Effector memory CD4-positive, alpha-beta T cell (primary cell): ENCODE data around the gene SFTPB.
A peak's percentile ranks its signal among the peaks of the same experiment; 100 is the strongest.
"Not testable (repeated sequence)": the region's sequence is repeated elsewhere in the genome, so short reads cannot be mapped to it uniquely, and the experiment has no call there.

ENCODE experiments used
- DNase-seq, 3 donors: peaks; one replicate each; pipeline ENCODE4 v3.0.0-alpha.2; 2020
- H3K27ac ChIP-seq: 2 replicates; pipeline ENCODE4 v1.7.0; 2013; ENCODE audit warnings: mild to moderate bottlenecking, low read length, moderate library complexity; ENCODE audit not compliant: insufficient read depth, poor library complexity, severe bottlenecking
- H3K27me3 ChIP-seq: replicated peaks from 2 replicates; pipeline ENCODE4 v1.7.0; 2013; ENCODE audit warnings: mild to moderate bottlenecking, low read length; ENCODE audit not compliant: insufficient read depth, control insufficient read depth, poor library complexity, severe bottlenecking
- H3K36me3 ChIP-seq: 2 replicates; pipeline ENCODE4 v1.7.0; 2013; ENCODE audit warnings: mild to moderate bottlenecking, low read length, moderate library complexity; ENCODE audit not compliant: control insufficient read depth, insufficient read depth
- H3K4me1 ChIP-seq: 2 replicates; pipeline ENCODE4 v1.7.0; 2013; ENCODE audit warnings: low read length, mild to moderate bottlenecking; ENCODE audit not compliant: control insufficient read depth, insufficient read depth, poor library complexity, severe bottlenecking
- H3K4me3 ChIP-seq: 2 replicates; pipeline ENCODE4 v1.7.0; 2013; ENCODE audit warnings: low read length, low read depth, mild to moderate bottlenecking; ENCODE audit not compliant: insufficient read depth, poor library complexity, severe bottlenecking
- H3K9me3 ChIP-seq: 2 replicates; pipeline ENCODE4 v1.7.0; 2013; ENCODE audit warnings: mild to moderate bottlenecking, low read length, moderate library complexity; ENCODE audit not compliant: control insufficient read depth

Gene SFTPB

GRCh38 chr2:85678794-85679672 lies 11.0 kb upstream of the SFTPB start:
- DNase-seq, result peak; percentile 42 to 54 (median 53)
- H3K36me3 ChIP-seq, result no peaks in the 10 kb centered on the region
- no peak overlapping the region for H3K27ac ChIP-seq
- H3K9me3 ChIP-seq, result no peaks in the 10 kb centered on the region
- no peaks in the 10 kb centered on the region for H3K4me1 ChIP-seq
- peak overlapping the region; percentile 29 for H3K4me3 ChIP-seq
- H3K27me3 ChIP-seq, result no peaks in the 10 kb centered on the region

GRCh38 chr2:85678377-85678776 lies 10.4 kb upstream of the SFTPB start:
- Histone ChIP-seq H3K27me3 (no peaks in the 10 kb centered on the region), H3K4me1 (no peaks in the 10 kb centered on the region), H3K4me3 (no peak overlapping the region), H3K9me3 (no peaks in the 10 kb centered on the region), H3K27ac (no peak overlapping the region), H3K36me3 (no peaks in the 10 kb centered on the region)
- no peak for DNase-seq

GRCh38 chr2:85675866-85676548 lies 8.0 kb upstream of the SFTPB start:
- Histone ChIP-seq H3K4me1 (no peaks in the 10 kb centered on the region), H3K27me3 (no peaks in the 10 kb centered on the region), H3K9me3 (no peaks in the 10 kb centered on the region), H3K27ac (no peak overlapping the region), H3K4me3 (no peak overlapping the region), H3K36me3 (no peaks in the 10 kb centered on the region)
- no peak for DNase-seq

- Histone ChIP-seq H3K4me1 (no peaks in the 10 kb centered on the region), H3K27ac (no peak overlapping the region), H3K4me3 (no peak overlapping the region), H3K27me3 (no peaks in the 10 kb centered on the region), H3K9me3 (no peaks in the 10 kb centered on the region), H3K36me3 (no peaks in the 10 kb centered on the region)
- DNase-seq, result no peak
Measured at GRCh38 chr2:85675427-85675826, 7.4 kb upstream of the SFTPB start.

GRCh38 chr2:85674417-85674816 lies 6.4 kb upstream of the SFTPB start:
- H3K4me1 ChIP-seq, result no peaks in the 10 kb centered on the region
- H3K36me3 ChIP-seq, result no peaks in the 10 kb centered on the region
- no peaks in the 10 kb centered on the region for H3K27me3 ChIP-seq
- DNase-seq, result no peak
- no peak overlapping the region for H3K27ac ChIP-seq
- H3K4me3 ChIP-seq, result no peak overlapping the region
- no peaks in the 10 kb centered on the region for H3K9me3 ChIP-seq

GRCh38 chr2:85673716-85674375 lies 5.8 kb upstream of the SFTPB start:
- Histone ChIP-seq H3K27ac (no peak overlapping the region), H3K36me3 (no peaks in the 10 kb centered on the region), H3K27me3 (no peaks in the 10 kb centered on the region), H3K4me1 (no peaks in the 10 kb centered on the region), H3K9me3 (no peaks in the 10 kb centered on the region), H3K4me3 (no peak overlapping the region)
- DNase-seq, result no peak

- H3K4me3 ChIP-seq, result no peak overlapping the region
- DNase-seq, result no peak
- no peaks in the 10 kb centered on the region for H3K4me1 ChIP-seq
- no peaks in the 10 kb centered on the region for H3K27me3 ChIP-seq
- no peaks in the 10 kb centered on the region for H3K9me3 ChIP-seq
- no peak overlapping the region for H3K27ac ChIP-seq
- no peaks in the 10 kb centered on the region for H3K36me3 ChIP-seq
Measured at GRCh38 chr2:85672456-85672855, 4.5 kb upstream of the SFTPB start.

- H3K4me1 ChIP-seq, H3K27ac ChIP-seq, DNase-seq, H3K36me3 ChIP-seq, H3K27me3 ChIP-seq, H3K9me3 ChIP-seq, H3K4me3 ChIP-seq: not testable (repeated sequence)
Measured at GRCh38 chr2:85670416-85670815, 2.4 kb upstream of the SFTPB start.

GRCh38 chr2:85669549-85669948 lies 1.6 kb upstream of the SFTPB start:
- no peaks in the 10 kb centered on the region for H3K36me3 ChIP-seq
- H3K9me3 ChIP-seq, result no peaks in the 10 kb centered on the region
- no peak overlapping the region for H3K4me3 ChIP-seq
- no peak overlapping the region for H3K27ac ChIP-seq
- no peaks in the 10 kb centered on the region for H3K4me1 ChIP-seq
- DNase-seq, result no peak
- H3K27me3 ChIP-seq, result no peaks in the 10 kb centered on the region

GRCh38 chr2:85668857-85669142 lies 801 bp upstream of the SFTPB start:
- no peaks in the 10 kb centered on the region for H3K4me1 ChIP-seq

More at GRCh38 chr2:85668857-85669142, 801 bp upstream of the SFTPB start:
- no peak overlapping the region for H3K27ac ChIP-seq
- DNase-seq, result no peak
- H3K9me3 ChIP-seq, result no peaks in the 10 kb centered on the region
- no peaks in the 10 kb centered on the region for H3K36me3 ChIP-seq
- no peak overlapping the region for H3K4me3 ChIP-seq
- no peaks in the 10 kb centered on the region for H3K27me3 ChIP-seq
